PFSK-1 (cell line): ENCODE results near the gene IFI27L1.

Experiments used
- FOXP2 ChIP-seq: optimal IDR thresholded peaks from 2 replicates; pipeline ENCODE3; 2011; ENCODE audit warnings: borderline replicate concordance, control low read depth, inconsistent platforms; ENCODE audit not compliant: insufficient read depth; ENCODE audit errors: extremely low read length, extremely low read depth
- POLR2AphosphoS5 ChIP-seq: IDR thresholded peaks from 2 replicates; pipeline ENCODE4 v1.6.1; 2012; ENCODE audit warnings: low read depth, mild to moderate bottlenecking, control low read depth, low read length, moderate library complexity
- REST ChIP-seq, 2 experiments: IDR thresholded peaks; 2 replicates each; pipeline versions ENCODE4 v1.6.1 to v1.8.0; 2011 to 2012; ENCODE audit warnings: low read depth in 2 of 2, low read length in 2 of 2, control low read depth in 1 of 2, inconsistent platforms in 1 of 2, mild to moderate bottlenecking in 1 of 2, moderate library complexity in 1 of 2; ENCODE audit not compliant: insufficient read depth in 1 of 2
- SIN3A ChIP-seq: IDR thresholded peaks from 2 replicates; pipeline ENCODE4 v1.6.1; 2012; ENCODE audit warnings: mild to moderate bottlenecking, low read length, moderate library complexity, borderline replicate concordance; ENCODE audit not compliant: insufficient read depth
- TAF1 ChIP-seq: IDR thresholded peaks from 2 replicates; pipeline ENCODE4 v1.6.1; 2012; ENCODE audit warnings: low read length, control low read depth, borderline replicate concordance; ENCODE audit not compliant: insufficient read depth

The IFI27L1 gene

GRCh38 chr14:94044476-94045091 lies 36.5 kb upstream of the IFI27L1 start:
- no peak for TF ChIP-seq FOXP2
- no peak for TF ChIP-seq SIN3A
- TF ChIP-seq REST (IDR thresholded peaks at IDR 0.05; ENCODE audit: insufficient read depth in 1 of 2, low read depth in 2 of 2, low read length in 2 of 2): no peak
- no peak for TF ChIP-seq POLR2AphosphoS5
- TF ChIP-seq TAF1: no peak

GRCh38 chr14:94045101-94045500 lies 36.0 kb upstream of the IFI27L1 start:
- TF ChIP-seq REST (IDR thresholded peaks at IDR 0.05; ENCODE audit: insufficient read depth in 1 of 2, low read depth in 2 of 2, low read length in 2 of 2) (no peak), TAF1 (no peak), FOXP2 (no peak), SIN3A (no peak), POLR2AphosphoS5 (no peak)

- TF ChIP-seq SIN3A: no peak
- TF ChIP-seq POLR2AphosphoS5: no peak
- TF ChIP-seq FOXP2: no peak
- TF ChIP-seq TAF1: no peak
- TF ChIP-seq REST (IDR thresholded peaks at IDR 0.05; ENCODE audit: insufficient read depth in 1 of 2, low read depth in 2 of 2, low read length in 2 of 2): no peak
Measured at GRCh38 chr14:94045563-94046345, 35.4 kb upstream of the IFI27L1 start.

- TF ChIP-seq SIN3A: no peak
- no peak for TF ChIP-seq REST (IDR thresholded peaks at IDR 0.05; ENCODE audit: insufficient read depth in 1 of 2, low read depth in 2 of 2, low read length in 2 of 2)
- TF ChIP-seq POLR2AphosphoS5: no peak
- no peak for TF ChIP-seq TAF1
- no peak for TF ChIP-seq FOXP2
Measured at GRCh38 chr14:94046696-94047250, 34.3 kb upstream of the IFI27L1 start.
